ENCODE measurements around the gene AUTS2. TPM values are rescaled to one million over a fixed set of nuclear protein-coding genes. Genes with fewer than 3 reads are reported as not detected.

AUTS2 gene
- total RNA-seq, 1 experiment from 2014 or later, result 42.1 TPM

GRCh38 chr7:69561266-69561960, 36.9 kb upstream of the AUTS2 start:
- Histone ChIP-seq H3K4me1 (ENCODE audit: insufficient read depth, low read length, poor library complexity, severe bottlenecking) (peaks cover 8% of the 10 kb centered on the region), H3K27me3 (replicated peaks; ENCODE audit: insufficient read depth, low read depth, low read length, poor library complexity) (no peaks in the 10 kb centered on the region), H3K27ac (ENCODE audit: low read depth, low read length, poor library complexity, severe bottlenecking) (no peak overlapping the region), H3K4me3 (ENCODE audit: low read depth, low read length, poor library complexity, severe bottlenecking) (no peak overlapping the region), H3K36me3 (ENCODE audit: insufficient read depth, low read length, poor library complexity, severe bottlenecking) (no peaks in the 10 kb centered on the region), H3K9me3 (ENCODE audit: low read depth, low read length, poor library complexity, severe bottlenecking) (no peaks in the 10 kb centered on the region)
- TF ChIP-seq EZH2 (IDR thresholded peaks at IDR 0.05; ENCODE audit: borderline replicate concordance, low read depth, low read length, poor library complexity, severe bottlenecking), result no peak
- no peak for TF ChIP-seq CTCF (conservative IDR thresholded peaks at IDR 0.05; ENCODE audit: low read depth, low read length)
- POLR2A ChIA-PET (ENCODE audit: low non-redundant PET), result no interaction called here
- BruUV-seq (replicated peaks), result no TSS peak
- no peak for DNase-seq (ENCODE audit: low spot score)
- intact Hi-C loops (cut with micrococcal nuclease; ENCODE audit: unreplicated experiment), result no loop called here
- CTCF ChIA-PET, result interaction anchor here (0.7 kb wide), 1 partner anchor 79 kb away, joined by 3 read pairs; no protein-coding TSS in a partner anchor

GRCh38 chr7:69564454-69565417, 33.5 kb upstream of the AUTS2 start:
- CTCF ChIA-PET, result interaction anchor here (0.6 kb wide), 1 partner anchor 260 kb away, joined by 4 read pairs; no protein-coding TSS in a partner anchor
- H3K4me3 ChIP-seq (ENCODE audit: low read depth, low read length, poor library complexity, severe bottlenecking), result no peak overlapping the region
- no peak for TF ChIP-seq CTCF (conservative IDR thresholded peaks at IDR 0.05; ENCODE audit: low read depth, low read length)
- no peak for TF ChIP-seq EZH2 (IDR thresholded peaks at IDR 0.05; ENCODE audit: borderline replicate concordance, low read depth, low read length, poor library complexity, severe bottlenecking)
- peaks cover 8% of the 10 kb centered on the region for H3K4me1 ChIP-seq (ENCODE audit: insufficient read depth, low read length, poor library complexity, severe bottlenecking)
- no peak overlapping the region for H3K27ac ChIP-seq (ENCODE audit: low read depth, low read length, poor library complexity, severe bottlenecking)
- H3K27me3 ChIP-seq (replicated peaks; ENCODE audit: insufficient read depth, low read depth, low read length, poor library complexity), result no peaks in the 10 kb centered on the region
- BruUV-seq (replicated peaks), result no TSS peak
- intact Hi-C loops (cut with micrococcal nuclease; ENCODE audit: unreplicated experiment), result no loop called here
- POLR2A ChIA-PET (ENCODE audit: low non-redundant PET), result no interaction called here
- peak; percentile 81 for DNase-seq (ENCODE audit: low spot score)
- H3K36me3 ChIP-seq (ENCODE audit: insufficient read depth, low read length, poor library complexity, severe bottlenecking), result no peaks in the 10 kb centered on the region
- H3K9me3 ChIP-seq (ENCODE audit: low read depth, low read length, poor library complexity, severe bottlenecking), result no peaks in the 10 kb centered on the region

- no peaks in the 10 kb centered on the region for H3K9me3 ChIP-seq (ENCODE audit: low read depth, low read length, poor library complexity, severe bottlenecking)
- BruUV-seq (replicated peaks), result no TSS peak
- DNase-seq (ENCODE audit: low spot score), result no peak
- no peak for TF ChIP-seq EZH2 (IDR thresholded peaks at IDR 0.05; ENCODE audit: borderline replicate concordance, low read depth, low read length, poor library complexity, severe bottlenecking)
- no peak for TF ChIP-seq CTCF (conservative IDR thresholded peaks at IDR 0.05; ENCODE audit: low read depth, low read length)
- H3K4me1 ChIP-seq (ENCODE audit: insufficient read depth, low read length, poor library complexity, severe bottlenecking), result peaks cover 8% of the 10 kb centered on the region
- POLR2A ChIA-PET (ENCODE audit: low non-redundant PET), result no interaction called here
- H3K27ac ChIP-seq (ENCODE audit: low read depth, low read length, poor library complexity, severe bottlenecking), result no peak overlapping the region
- no peak overlapping the region for H3K4me3 ChIP-seq (ENCODE audit: low read depth, low read length, poor library complexity, severe bottlenecking)
- H3K27me3 ChIP-seq (replicated peaks; ENCODE audit: insufficient read depth, low read depth, low read length, poor library complexity), result no peaks in the 10 kb centered on the region
- intact Hi-C loops (cut with micrococcal nuclease; ENCODE audit: unreplicated experiment), result no loop called here
- H3K36me3 ChIP-seq (ENCODE audit: insufficient read depth, low read length, poor library complexity, severe bottlenecking), result no peaks in the 10 kb centered on the region
- CTCF ChIA-PET, result no interaction called here
Measured at GRCh38 chr7:69567800-69568199, 30.5 kb upstream of the AUTS2 start.

Measured in A673 (cell line).